ENCODE measurements around the gene LGR6.
"Not testable (repeated sequence)": the region's sequence is repeated elsewhere in the genome, so short reads cannot be mapped to it uniquely, and the experiment has no call there.

Gene LGR6

GRCh38 chr1:202176949-202177927, 16.4 kb upstream of the LGR6 start:
- Histone ChIP-seq H3K4me1 (ENCODE audit: insufficient read depth, low read length, poor library complexity, severe bottlenecking) (no peaks in the 10 kb centered on the region), H4K20me1 (ENCODE audit: insufficient read depth, low read length, poor library complexity, severe bottlenecking) (no peaks in the 10 kb centered on the region), H3K79me2 (ENCODE audit: insufficient read depth, low read length) (no peaks in the 10 kb centered on the region), H3K27me3 (ENCODE audit: insufficient read depth, low read length, poor library complexity, severe bottlenecking) (no peaks in the 10 kb centered on the region), H3K9me2 (replicated peaks; ENCODE audit: low read depth, low read length) (no peaks in the 10 kb centered on the region), H3K4me3 (ENCODE audit: low read length, poor library complexity, severe bottlenecking) (no peak overlapping the region), H3K9me3 (ENCODE audit: insufficient read depth, low read depth, low read length) (no peaks in the 10 kb centered on the region), H3K9ac (ENCODE audit: low read depth, low read length, poor library complexity, severe bottlenecking) (no peak overlapping the region), H3K4me2 (ENCODE audit: low read depth, low read length, poor library complexity, severe bottlenecking) (no peak overlapping the region), H2AFZ (ENCODE audit: low read length) (no peak overlapping the region), H3F3A (ENCODE audit: low read depth) (no peaks in the 10 kb centered on the region), H3K36me3 (ENCODE audit: insufficient read depth, low read length) (no peaks in the 10 kb centered on the region)
- TF ChIP-seq EZH2phosphoT487 (IDR thresholded peaks at IDR 0.05; ENCODE audit: borderline replicate concordance) (no peak), CTCF (conservative IDR thresholded peaks at IDR 0.05; ENCODE audit: low read length) (peak; percentile 30; the same call in 1 of the 2 replicates)

- H3K79me2 ChIP-seq (ENCODE audit: insufficient read depth, low read length): no peaks in the 10 kb centered on the region
- peaks cover 15% of the 10 kb centered on the region for H3K4me1 ChIP-seq (ENCODE audit: insufficient read depth, low read length, poor library complexity, severe bottlenecking)
- no peaks in the 10 kb centered on the region for H4K20me1 ChIP-seq (ENCODE audit: insufficient read depth, low read length, poor library complexity, severe bottlenecking)
- H3K4me3 ChIP-seq (ENCODE audit: low read length, poor library complexity, severe bottlenecking): no peak overlapping the region
- no peaks in the 10 kb centered on the region for H3K9me3 ChIP-seq (ENCODE audit: insufficient read depth, low read depth, low read length)
- H3K36me3 ChIP-seq (ENCODE audit: insufficient read depth, low read length): no peaks in the 10 kb centered on the region
- TF ChIP-seq EZH2phosphoT487 (IDR thresholded peaks at IDR 0.05; ENCODE audit: borderline replicate concordance) (no peak), CTCF (conservative IDR thresholded peaks at IDR 0.05; ENCODE audit: low read length) (no peak)
- no peaks in the 10 kb centered on the region for H3F3A ChIP-seq (ENCODE audit: low read depth)
- no peaks in the 10 kb centered on the region for H3K9me2 ChIP-seq (replicated peaks; ENCODE audit: low read depth, low read length)
- no peak overlapping the region for H3K9ac ChIP-seq (ENCODE audit: low read depth, low read length, poor library complexity, severe bottlenecking)
- no peaks in the 10 kb centered on the region for H3K27me3 ChIP-seq (ENCODE audit: insufficient read depth, low read length, poor library complexity, severe bottlenecking)
- no peak overlapping the region for H2AFZ ChIP-seq (ENCODE audit: low read length)
- no peak overlapping the region for H3K4me2 ChIP-seq (ENCODE audit: low read depth, low read length, poor library complexity, severe bottlenecking)
Measured at GRCh38 chr1:202179828-202180750, 13.5 kb upstream of the LGR6 start.

- H3K9ac ChIP-seq (ENCODE audit: low read depth, low read length, poor library complexity, severe bottlenecking); H3K4me2 ChIP-seq (ENCODE audit: low read depth, low read length, poor library complexity, severe bottlenecking): not testable (repeated sequence)
Measured at GRCh38 chr1:202180751-202181139, 12.9 kb upstream of the LGR6 start.

More at GRCh38 chr1:202180751-202181139, 12.9 kb upstream of the LGR6 start:
- not testable (repeated sequence) for H3K9me3 ChIP-seq (ENCODE audit: insufficient read depth, low read depth, low read length); H3F3A ChIP-seq (ENCODE audit: low read depth); H3K36me3 ChIP-seq (ENCODE audit: insufficient read depth, low read length); H3K4me3 ChIP-seq (ENCODE audit: low read length, poor library complexity, severe bottlenecking); H3K79me2 ChIP-seq (ENCODE audit: insufficient read depth, low read length); H2AFZ ChIP-seq (ENCODE audit: low read length); H3K9me2 ChIP-seq (replicated peaks; ENCODE audit: low read depth, low read length); H4K20me1 ChIP-seq (ENCODE audit: insufficient read depth, low read length, poor library complexity, severe bottlenecking); H3K27me3 ChIP-seq (ENCODE audit: insufficient read depth, low read length, poor library complexity, severe bottlenecking)
- H3K4me1 ChIP-seq (ENCODE audit: insufficient read depth, low read length, poor library complexity, severe bottlenecking): peaks cover 18% of the 10 kb centered on the region

Measured in Loucy (cell line).